Measurements from ENCODE around the gene KRT75. TPM values are rescaled to one million over a fixed set of nuclear protein-coding genes. Genes with fewer than 3 reads are reported as not detected.
A peak's percentile ranks its signal among the peaks of the same experiment; 100 is the strongest.

The KRT75 gene
- total RNA-seq, 4 donors from 2014 or later = not detected

- no peaks in the 10 kb centered on the region for H3K9me3 ChIP-seq
- DNase-seq = no peak
- H3K27me3 ChIP-seq = no peaks in the 10 kb centered on the region
- H3K4me1 ChIP-seq = peaks cover 0 to 9% (median 0%) of the 10 kb centered on the region in 4 donors
- no peak for TF ChIP-seq POLR2A (IDR thresholded peaks at IDR 0.05)
- no peak for TF ChIP-seq CTCF (IDR thresholded peaks at IDR 0.05)
- no peak overlapping the region for H3K4me3 ChIP-seq
- H3K36me3 ChIP-seq = no peaks in the 10 kb centered on the region
- H3K27ac ChIP-seq = no peak overlapping the region
These were observed 1.5 kb upstream of the KRT75 start for GRCh38 chr12:52435659-52435999.

- no peaks in the 10 kb centered on the region for H3K36me3 ChIP-seq
- peaks cover 0 to 9% (median 0%) of the 10 kb centered on the region in 4 donors for H3K4me1 ChIP-seq
- DNase-seq = no peak
- H3K27ac ChIP-seq = no peak overlapping the region
- TF ChIP-seq POLR2A (IDR thresholded peaks at IDR 0.05) = no peak
- TF ChIP-seq CTCF (IDR thresholded peaks at IDR 0.05) = no peak
- H3K9me3 ChIP-seq = no peaks in the 10 kb centered on the region
- H3K4me3 ChIP-seq = no peak overlapping the region
- H3K27me3 ChIP-seq = no peaks in the 10 kb centered on the region
These were observed 774 bp upstream of the KRT75 start for GRCh38 chr12:52434760-52435530.

- no peak overlapping the region for H3K4me3 ChIP-seq
- no peak for TF ChIP-seq POLR2A (IDR thresholded peaks at IDR 0.05)
- no peak for DNase-seq
- no peaks in the 10 kb centered on the region for H3K27me3 ChIP-seq
- no peaks in the 10 kb centered on the region for H3K9me3 ChIP-seq
- no peaks in the 10 kb centered on the region for H3K36me3 ChIP-seq
- H3K4me1 ChIP-seq = peaks cover 0 to 9% (median 0%) of the 10 kb centered on the region in 4 donors
- no peak overlapping the region for H3K27ac ChIP-seq
These were observed 580 bp downstream of the KRT75 start for GRCh38 chr12:52433501-52434080.

GRCh38 chr12:52432559-52433207 is 1.5 kb downstream of the KRT75 start:
- TF ChIP-seq POLR2A (IDR thresholded peaks at IDR 0.05) (no peak), CTCF (IDR thresholded peaks at IDR 0.05) (no peak)
- no peaks in the 10 kb centered on the region for H3K36me3 ChIP-seq
- no peak overlapping the region for H3K4me3 ChIP-seq
- no peak for DNase-seq
- no peaks in the 10 kb centered on the region for H3K27me3 ChIP-seq
- no peak overlapping the region for H3K27ac ChIP-seq
- H3K9me3 ChIP-seq = no peaks in the 10 kb centered on the region
- peaks cover 0 to 9% (median 0%) of the 10 kb centered on the region in 4 donors for H3K4me1 ChIP-seq

GRCh38 chr12:52428121-52428520 is 6.0 kb downstream of the KRT75 start:
- no peak overlapping the region for H3K27ac ChIP-seq
- H3K9me3 ChIP-seq = no peaks in the 10 kb centered on the region
- no peaks in the 10 kb centered on the region for H3K36me3 ChIP-seq
- no peaks in the 10 kb centered on the region for H3K27me3 ChIP-seq
- no peaks in the 10 kb centered on the region for H3K4me1 ChIP-seq
- TF ChIP-seq POLR2A (IDR thresholded peaks at IDR 0.05) (no peak), CTCF (IDR thresholded peaks at IDR 0.05) (no peak)
- peak in 1 of 3 donors; percentile 38 for DNase-seq
- H3K4me3 ChIP-seq = no peak overlapping the region

- Histone ChIP-seq H3K4me3 (no peak overlapping the region), H3K9me3 (no peaks in the 10 kb centered on the region), H3K4me1 (no peaks in the 10 kb centered on the region), H3K27me3 (no peaks in the 10 kb centered on the region), H3K27ac (no peak overlapping the region), H3K36me3 (no peaks in the 10 kb centered on the region)
- TF ChIP-seq CTCF (IDR thresholded peaks at IDR 0.05) (no peak), POLR2A (IDR thresholded peaks at IDR 0.05) (no peak)
- no peak for DNase-seq
These were observed 7.1 kb downstream of the KRT75 start for GRCh38 chr12:52427083-52427482.
